Neural cell (in vitro differentiated cells): ENCODE measurements around the gene TMEM255B.

Experiments used
- CTCF ChIP-seq: fragments of 450-650 bp; IDR thresholded peaks from 2 replicates; pipeline ENCODE4 v1.5.1; 2014; ENCODE audit warnings: antibody characterized with exemption, mild to moderate bottlenecking, moderate library complexity; ENCODE audit not compliant: poor library complexity, severe bottlenecking
- MXI1 ChIP-seq: fragments of 450-650 bp; conservative IDR thresholded peaks from 2 replicates; pipeline ENCODE4 v1.6.1; 2014; ENCODE audit warnings: antibody characterized with exemption, mild to moderate bottlenecking; ENCODE audit not compliant: poor library complexity, severe bottlenecking
- POLR2AphosphoS5 ChIP-seq: IDR thresholded peaks from 2 replicates; pipeline ENCODE4 v1.6.1; 2012
- RAD21 ChIP-seq: fragments of 450-650 bp; conservative IDR thresholded peaks from 2 replicates; pipeline ENCODE4 v1.6.1; 2014; ENCODE audit warnings: antibody characterized with exemption, mild to moderate bottlenecking, moderate library complexity
- REST ChIP-seq: IDR thresholded peaks from 2 replicates; pipeline ENCODE4 v1.6.1; 2012; ENCODE audit warnings: borderline replicate concordance
- TAF1 ChIP-seq: IDR thresholded peaks from 2 replicates; pipeline ENCODE4 v1.6.1; 2012; ENCODE audit warnings: low read depth

DNA sequence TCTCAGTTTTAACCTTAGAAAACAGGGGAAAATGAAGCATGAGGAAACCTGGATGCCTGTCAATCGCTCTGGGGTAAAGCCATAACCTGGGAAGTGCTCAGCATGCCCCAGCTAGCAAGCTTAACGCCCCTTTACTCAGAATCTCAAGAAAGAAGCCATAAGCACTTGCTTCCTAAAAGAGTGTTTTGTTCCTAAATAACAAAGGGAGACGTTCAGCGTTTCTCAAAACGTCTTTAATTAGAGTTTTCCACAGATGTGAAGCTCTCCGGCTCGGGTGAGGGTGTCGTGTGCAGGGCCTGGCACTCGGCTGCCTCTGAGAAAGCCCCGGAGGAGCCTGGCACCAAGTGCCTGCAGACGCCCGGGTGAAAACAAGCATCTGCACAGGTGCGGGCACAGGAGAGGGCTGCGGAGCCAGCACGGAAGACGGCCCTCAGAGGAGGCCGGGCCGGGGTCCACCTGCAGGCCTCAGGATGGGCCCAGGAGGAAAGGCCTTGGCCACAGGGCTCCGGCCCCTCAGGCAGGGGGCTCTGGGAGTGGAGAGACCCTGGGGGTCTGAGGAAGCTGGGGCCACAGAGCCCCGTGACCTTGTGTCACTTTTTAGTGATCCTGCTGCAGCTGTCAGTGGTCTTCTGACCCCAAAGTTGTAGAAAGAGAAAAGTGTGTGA lies 98.6 kb downstream of the TMEM255B start:
- TF ChIP-seq POLR2AphosphoS5: no peak
- no peak for TF ChIP-seq CTCF
- TF ChIP-seq TAF1: no peak
- no peak for TF ChIP-seq REST
- no peak for TF ChIP-seq MXI1
- TF ChIP-seq RAD21: no peak
